H9 (cell line): ENCODE results near the gene TFR2. TPM values are rescaled to one million over a fixed set of nuclear protein-coding genes. Genes with fewer than 3 reads are reported as not detected.

Experiments used
- DNase-seq: peaks from one replicate; pipeline ENCODE4 v3.0.0-alpha.2; 2017
- H2AFZ ChIP-seq: one replicate; pipeline ENCODE4 v1.6.1; 2013; ENCODE audit warnings: mild to moderate bottlenecking, low read length, control low read depth, moderate library complexity
- H2AK5ac ChIP-seq: 2 replicates; pipeline ENCODE4 v1.6.1; 2013; ENCODE audit warnings: low read length, control low read depth, mixed read lengths; ENCODE audit not compliant: insufficient read length
- H2BK120ac ChIP-seq: one replicate; pipeline ENCODE4 v1.6.1; 2013; ENCODE audit warnings: low read depth, mild to moderate bottlenecking, low read length, control low read depth, inconsistent platforms; ENCODE audit not compliant: poor library complexity, severe bottlenecking
- H2BK12ac ChIP-seq: 2 replicates; pipeline ENCODE4 v1.6.1; 2013; ENCODE audit warnings: low read length, control low read depth, mixed read lengths, low read depth; ENCODE audit not compliant: insufficient read length
- H2BK15ac ChIP-seq: 2 replicates; pipeline ENCODE4 v1.6.1; 2013; ENCODE audit warnings: low read depth, low read length, control low read depth
- H2BK20ac ChIP-seq: one replicate; pipeline ENCODE4 v1.6.1; 2013; ENCODE audit warnings: low read depth, mild to moderate bottlenecking, low read length, control low read depth, inconsistent platforms; ENCODE audit not compliant: poor library complexity, severe bottlenecking
- H2BK5ac ChIP-seq: 2 replicates; pipeline ENCODE4 v1.6.1; 2013; ENCODE audit warnings: low read length, control low read depth, mixed read lengths; ENCODE audit not compliant: insufficient read length
- H3K14ac ChIP-seq: 2 replicates; pipeline ENCODE4 v1.6.1; 2013; ENCODE audit warnings: low read length, control low read depth; ENCODE audit not compliant: insufficient read depth
- H3K18ac ChIP-seq: 2 replicates; pipeline ENCODE4 v1.6.1; 2013; ENCODE audit warnings: low read depth, mild to moderate bottlenecking, mixed read lengths, low read length, control low read depth; ENCODE audit not compliant: insufficient read length
- H3K23ac ChIP-seq: 2 replicates; pipeline ENCODE4 v1.6.1; 2013; ENCODE audit warnings: low read length, control low read depth, mixed read lengths, low read depth; ENCODE audit not compliant: insufficient read length
- H3K23me2 ChIP-seq: 2 replicates; pipeline ENCODE4 v1.6.1; 2013; ENCODE audit warnings: low read depth, mild to moderate bottlenecking, mixed read lengths, low read length, control low read depth; ENCODE audit not compliant: insufficient read length, poor library complexity, severe bottlenecking
- H3K27ac ChIP-seq: 2 replicates; pipeline ENCODE4 v1.5.1; 2013; ENCODE audit warnings: low read length, control low read depth, mixed read lengths, low read depth; ENCODE audit not compliant: insufficient read length
- H3K27me3 ChIP-seq: 2 replicates; pipeline ENCODE4 v1.6.1; 2013; ENCODE audit warnings: low read length, control low read depth, inconsistent platforms; ENCODE audit not compliant: insufficient read depth
- H3K4ac ChIP-seq: 2 replicates; pipeline ENCODE4 v1.6.1; 2013; ENCODE audit warnings: low read depth, mild to moderate bottlenecking, control low read depth, inconsistent platforms, low read length, moderate library complexity
- H3K4me1 ChIP-seq: 2 replicates; pipeline ENCODE4 v1.6.1; 2013; ENCODE audit warnings: low read length, control low read depth, inconsistent platforms; ENCODE audit not compliant: insufficient read depth
- H3K4me2 ChIP-seq: 2 replicates; pipeline ENCODE4 v1.6.1; 2013; ENCODE audit warnings: low read length, control low read depth, mixed read lengths; ENCODE audit not compliant: insufficient read length, insufficient read depth
- H3K56ac ChIP-seq: 2 replicates; pipeline ENCODE4 v1.6.1; 2013; ENCODE audit warnings: low read depth, mild to moderate bottlenecking, mixed read lengths, low read length, control low read depth; ENCODE audit not compliant: insufficient read length
- H3K79me1 ChIP-seq: 2 replicates; pipeline ENCODE4 v1.6.1; 2013; ENCODE audit warnings: low read depth, mild to moderate bottlenecking, moderate library complexity, low read length, control low read depth, inconsistent platforms; ENCODE audit not compliant: insufficient read depth, poor library complexity, severe bottlenecking
- H3K79me2 ChIP-seq: 2 replicates; pipeline ENCODE4 v1.6.1; 2013; ENCODE audit warnings: low read length, control low read depth, inconsistent platforms; ENCODE audit not compliant: insufficient read depth
- H3K9ac ChIP-seq: 2 replicates; pipeline ENCODE4 v1.6.1; 2013; ENCODE audit warnings: low read length, control low read depth, mixed read lengths; ENCODE audit not compliant: insufficient read length; ENCODE audit errors: extremely low read depth
- H3K9me3 ChIP-seq: one replicate; pipeline ENCODE4 v1.6.1; 2013; ENCODE audit warnings: low read depth, low read length, inconsistent platforms; ENCODE audit not compliant: control insufficient read depth
- H3T11ph ChIP-seq: one replicate; pipeline ENCODE4 v1.6.1; 2013; ENCODE audit warnings: mild to moderate bottlenecking, low read length, control low read depth, inconsistent platforms
- H4K20me1 ChIP-seq: one replicate; pipeline ENCODE4 v1.6.1; 2013; ENCODE audit not compliant: control insufficient read depth, insufficient read length, insufficient read depth
- H4K5ac ChIP-seq: 2 replicates; pipeline ENCODE4 v1.6.1; 2013; ENCODE audit warnings: low read depth, mild to moderate bottlenecking, mixed read lengths, low read length, control low read depth; ENCODE audit not compliant: insufficient read length
- H4K8ac ChIP-seq: replicated peaks from 2 replicates; pipeline ENCODE4 v1.6.1; 2013; ENCODE audit warnings: low read length, control low read depth, mixed read lengths, low read depth; ENCODE audit not compliant: insufficient read length
- H4K91ac ChIP-seq: 2 replicates; pipeline ENCODE4 v1.6.1; 2013; ENCODE audit warnings: low read depth, mild to moderate bottlenecking, moderate library complexity, mixed read lengths, low read length, control low read depth; ENCODE audit not compliant: insufficient read length
- H3K27ac Mint-ChIP-seq, 3 experiments: 2 replicates in 2 of 3; 3 replicates in 1 of 3; pipeline ENCODE4 v1.8.0; 2020 to 2021; ENCODE audit warnings: mixed read lengths in 3 of 3, mild to moderate bottlenecking in 1 of 3, moderate library complexity in 1 of 3
- H3K27me3 Mint-ChIP-seq: 2 replicates; pipeline ENCODE4 v1.8.0; 2021; ENCODE audit warnings: low read depth, mild to moderate bottlenecking, moderate library complexity, mixed read lengths
- H3K36me3 Mint-ChIP-seq, 3 experiments: 2 replicates in 2 of 3; 3 replicates in 1 of 3; pipeline ENCODE4 v1.8.0; 2020 to 2021; ENCODE audit warnings: low read depth in 3 of 3, mixed read lengths in 3 of 3; ENCODE audit not compliant: insufficient read depth in 1 of 3
- H3K4me1 Mint-ChIP-seq, 2 experiments: 2 replicates each; pipeline ENCODE4 v1.8.0; 2020; ENCODE audit warnings: mixed read lengths in 2 of 2
- H3K4me3 Mint-ChIP-seq, 2 experiments: 2 replicates in 1 of 2; 3 replicates in 1 of 2; pipeline ENCODE4 v1.8.0; 2020 to 2021; ENCODE audit warnings: mild to moderate bottlenecking in 2 of 2, mixed read lengths in 2 of 2, moderate library complexity in 1 of 2
- H3K9me3 Mint-ChIP-seq, 2 experiments: 2 replicates in 1 of 2; 3 replicates in 1 of 2; pipeline ENCODE4 v1.8.0; 2020; ENCODE audit warnings: mild to moderate bottlenecking in 2 of 2, mixed read lengths in 2 of 2, moderate library complexity in 1 of 2
- CTCF ChIP-seq: fragments of 200-600 bp; sonication (generic); conservative IDR thresholded peaks from 3 replicates; pipeline ENCODE4 v1.8.0; 2021; ENCODE audit warnings: antibody characterized with exemption, mild to moderate bottlenecking
- WGBS: extraction: QIAGEN DNeasy Blood & Tissue Kit; methylation state at CpG from one replicate; pipeline ENCODE4 v1.1.7; 2013; ENCODE audit warnings: missing lambda C conversion rate, low lambda C conversion rate, mixed read lengths; ENCODE audit not compliant: insufficient read length; ENCODE audit errors: extremely low coverage; 5-methylcytosine and 5-hydroxymethylcytosine counted together
- total RNA-seq: library from RNA; stranded (reverse); gene quantifications from 2 replicates; pipeline ENCODE4 v1.2.1, GENCODE V29; 2021

TFR2 gene
- total RNA-seq, 1 experiment from 2014 or later, result 2.3 TPM

GRCh38 chr7:100639995-100640516 lies 1.3 kb downstream of the TFR2 start:
- no CpG with 5 or more reads among the region's 17 CpGs for WGBS
- Histone ChIP-seq H4K8ac (no peak overlapping the region), H2AFZ (no peak overlapping the region), H3K4me2 (no peak overlapping the region), H3K18ac (no peak overlapping the region), H3K27me3 (no peaks in the 10 kb centered on the region), H3K23me2 (no peaks in the 10 kb centered on the region), H3K9me3 (no peaks in the 10 kb centered on the region), H3K79me1 (no peaks in the 10 kb centered on the region), H3K23ac (no peak overlapping the region), H3K14ac (no peak overlapping the region), H3K4me1 (no peaks in the 10 kb centered on the region), H2BK5ac (no peak overlapping the region), H2AK5ac (no peak overlapping the region), H2BK20ac (no peak overlapping the region), H2BK12ac (no peak overlapping the region), H3K79me2 (no peaks in the 10 kb centered on the region), H3K27ac (no peak overlapping the region), H3K9ac (no peak overlapping the region), H2BK15ac (no peak overlapping the region), H2BK120ac (no peak overlapping the region), H3K4ac (no peak overlapping the region), H4K5ac (no peak overlapping the region), H3T11ph (no peak overlapping the region), H3K56ac (no peak overlapping the region), H4K20me1 (no peaks in the 10 kb centered on the region), H4K91ac (no peak overlapping the region)
- no peak for TF ChIP-seq CTCF
- DNase-seq, result no peak
- no peaks in the 10 kb centered on the region; a peak in 1 of 5 replicates for H3K9me3 Mint-ChIP-seq
- no peaks in the 10 kb centered on the region for H3K36me3 Mint-ChIP-seq
- no peak overlapping the region for H3K4me3 Mint-ChIP-seq
- peaks cover 13% of the 10 kb centered on the region for H3K27me3 Mint-ChIP-seq
- peak overlapping the region in 2 of 3 experiments; percentile 51 to 65; a peak in 1 of 7 replicates for H3K27ac Mint-ChIP-seq
- peaks cover 6 to 37% of the 10 kb centered on the region in 2 experiments for H3K4me1 Mint-ChIP-seq
